ENCODE data around the gene CLEC20A.

- TF ChIP-seq EZH2 (IDR thresholded peaks at IDR 0.05; ENCODE audit: low read length, missing control alignments), result no peak
- no peak for TF ChIP-seq CTCF (conservative IDR thresholded peaks at IDR 0.05 in 1 of 2, IDR thresholded peaks at IDR 0.05 in 1 of 2; ENCODE audit: low read depth in 1 of 2, low read length in 2 of 2)
These were observed 4.3 kb upstream of the CLEC20A start for GRCh38 chr1:178500936-178501554.

Measured in fibroblast of lung (primary cell).